ENCODE results near the gene PDK4.
"Not testable (repeated sequence)": the region's sequence is repeated elsewhere in the genome, so short reads cannot be mapped to it uniquely, and the experiment has no call there.

PDK4 gene

GRCh38 chr7:95558864-95559263 lies 37.5 kb downstream of the PDK4 start:
- no peak for DNase-seq

- DNase-seq, result no peak
Observed at GRCh38 chr7:95556777-95557176, 39.5 kb downstream of the PDK4 start.

GRCh38 chr7:95553939-95554338 lies 42.4 kb downstream of the PDK4 start:
- no peak for DNase-seq

GRCh38 chr7:95552010-95552926 lies 44.0 kb downstream of the PDK4 start:
- not testable (repeated sequence) for DNase-seq

GRCh38 chr7:95550546-95550945 lies 45.8 kb downstream of the PDK4 start:
- DNase-seq, result no peak

- no peak for DNase-seq
Observed at GRCh38 chr7:95549818-95550529, 46.3 kb downstream of the PDK4 start.

GRCh38 chr7:95547361-95548348 lies 48.7 kb downstream of the PDK4 start:
- DNase-seq, result no peak

GRCh38 chr7:95546647-95547046 lies 49.7 kb downstream of the PDK4 start:
- no peak for DNase-seq

GRCh38 chr7:95545673-95546072 lies 50.6 kb downstream of the PDK4 start:
- no peak for DNase-seq

- no peak for DNase-seq
Observed at GRCh38 chr7:95545007-95545615, 51.2 kb downstream of the PDK4 start.

GRCh38 chr7:95544171-95544570 lies 52.1 kb downstream of the PDK4 start:
- no peak for DNase-seq

- no peak for DNase-seq
Observed at GRCh38 chr7:95543312-95543711, 53.0 kb downstream of the PDK4 start.

GRCh38 chr7:95540366-95540765 lies 56.0 kb downstream of the PDK4 start:
- DNase-seq, result no peak

- no peak for DNase-seq
Observed at GRCh38 chr7:95539426-95539825, 56.9 kb downstream of the PDK4 start.

GRCh38 chr7:95537468-95537867 lies 58.8 kb downstream of the PDK4 start:
- DNase-seq, result no peak

- no peak for DNase-seq
Observed at GRCh38 chr7:95536656-95537311, 59.5 kb downstream of the PDK4 start.

GRCh38 chr7:95535662-95536061 lies 60.7 kb downstream of the PDK4 start:
- no peak for DNase-seq

- no peak for DNase-seq
Observed at GRCh38 chr7:95534796-95535195, 61.5 kb downstream of the PDK4 start.

Data from activated naive CD4-positive, alpha-beta T cell (primary cell).